Stomach (tissue), 9 donors: ENCODE measurements around the gene ZXDC. TPM values are rescaled to one million over a fixed set of nuclear protein-coding genes. Genes with fewer than 3 reads are reported as not detected.

Source experiments
- DNase-seq, 2 donors: peaks; one replicate each; pipeline versions ENCODE4 v3.0.0 to v3.0.0-alpha.2; 2013 to 2019
- H3K27ac ChIP-seq, 5 donors: fragments of 200-600 bp in 4 of 5; sonication (generic) in 4 of 5; one replicate each; pipeline ENCODE4 v1.5.1; 2013 to 2019; ENCODE audit warnings: mild to moderate bottlenecking in 1 of 5, moderate library complexity in 1 of 5
- H3K27me3 ChIP-seq, 3 donors: fragments of 200-600 bp; sonication (generic); one replicate each; pipeline ENCODE4 v1.5.1; 2017 to 2019; ENCODE audit warnings: mixed run types in 1 of 3
- H3K36me3 ChIP-seq, 4 donors: fragments of 200-600 bp; sonication (generic); 1 replicate in 3 of 4; 2 replicates in 1 of 4; pipeline ENCODE4 v1.5.1; 2016 to 2019
- H3K4me1 ChIP-seq, 4 donors: fragments of 200-600 bp; sonication (generic); one replicate each; pipeline ENCODE4 v1.5.1; 2016 to 2019
- H3K4me3 ChIP-seq, 4 donors: fragments of 200-600 bp; sonication (generic) in 3 of 4; one replicate each; pipeline ENCODE4 v1.5.1; 2016 to 2019; ENCODE audit warnings: mild to moderate bottlenecking in 1 of 4
- H3K9me3 ChIP-seq, 4 donors: fragments of 200-600 bp; sonication (generic); one replicate each; pipeline ENCODE4 v1.5.1; 2016 to 2019
- CTCF ChIP-seq, 7 experiments: fragments of 450-650 bp in 4 of 7; fragments of 200-600 bp in 3 of 7; sonication (generic) in 3 of 7; IDR thresholded peaks; one replicate each; pipeline ENCODE4 v1.5.1; 2016 to 2019; ENCODE audit warnings: antibody characterized with exemption in 7 of 7, control low read depth in 2 of 7, mild to moderate bottlenecking in 1 of 7
- EP300 ChIP-seq: sonication (generic); formaldehyde crosslinking; IDR thresholded peaks from one replicate; pipeline ENCODE4 v1.6.1; 2017; ENCODE audit warnings: antibody characterized with exemption
- POLR2A ChIP-seq, 4 donors: fragments of 450-650 bp; IDR thresholded peaks; one replicate each; pipeline ENCODE4 v1.6.1; 2016; ENCODE audit warnings: antibody characterized with exemption in 4 of 4, control low read depth in 2 of 4, mild to moderate bottlenecking in 1 of 4, moderate library complexity in 1 of 4
- POLR2AphosphoS5 ChIP-seq, 3 donors: sonication (generic); formaldehyde crosslinking; IDR thresholded peaks; one replicate each; pipeline ENCODE4 v1.6.1; 2016; ENCODE audit warnings: antibody characterized with exemption in 3 of 3
- whole genome bisulfite sequencing, 5 donors: extraction: QIAGEN DNeasy Blood & Tissue Kit in 3 of 5; methylation state at CpG; one replicate each; pipeline versions ENCODE4 v1.1.5 to v1.1.7; 2013 to 2018; 5-methylcytosine and 5-hydroxymethylcytosine counted together
- intact Hi-C: fragments of 100-400 bp; cut with DNase I; formaldehyde crosslinking; loops from one replicate; pipeline ENCODE4 v1.15.1; 2023; ENCODE audit warnings: low total_unique reads
- polyA plus RNA-seq, 3 donors: library from polyadenylated mRNA; stranded (reverse); fragments of 200-250 nt; gene quantifications; one replicate each; pipeline ENCODE4 v1.2.3, GENCODE V29; 2013
- total RNA-seq, 5 donors: library from RNA; depleted of rRNA; stranded (reverse); fragments of >200 nt; gene quantifications; one replicate each; pipeline versions ENCODE4 v1.1.0 to v1.2.3, GENCODE V29; 2014 to 2016
- donor health status: healthy with polysubstance abuse.
- donor health status: Bipolar disorder and iron deficiency.
- donor health status: healthy.

The ZXDC gene
- total and polyA plus RNA-seq, 8 donors, result 6.1 to 73.2 (median 22.4) TPM

GRCh38 chr3:126484662-126485061, 9.0 kb upstream of the ZXDC start:
- Histone ChIP-seq H3K9me3 (no peaks in the 10 kb centered on the region), H3K36me3 (no peaks in the 10 kb centered on the region), H3K4me1 (peaks cover 0 to 9% (median 3%) of the 10 kb centered on the region in 4 donors), H3K27ac (no peak overlapping the region), H3K4me3 (no peak overlapping the region), H3K27me3 (no peaks in the 10 kb centered on the region)
- TF ChIP-seq EP300 (no peak), POLR2AphosphoS5 (IDR thresholded peaks at IDR 0.05) (no peak), CTCF (IDR thresholded peaks at IDR 0.05) (no peak), POLR2A (IDR thresholded peaks at IDR 0.05) (no peak)
- intact Hi-C loops, result no loop called here
- 77 to 85% (median 78%) methylated on average over 3 of the region's 3 CpGs for WGBS, 5 donors
- no peak for DNase-seq

- Histone ChIP-seq H3K27ac (no peak overlapping the region), H3K27me3 (no peaks in the 10 kb centered on the region), H3K4me3 (no peak overlapping the region), H3K9me3 (no peaks in the 10 kb centered on the region), H3K4me1 (peaks cover 0 to 9% (median 3%) of the 10 kb centered on the region in 4 donors), H3K36me3 (no peaks in the 10 kb centered on the region)
- intact Hi-C loops, result no loop called here
- TF ChIP-seq POLR2A (IDR thresholded peaks at IDR 0.05), result no peak
- TF ChIP-seq EP300, result no peak
- no peak for TF ChIP-seq POLR2AphosphoS5 (IDR thresholded peaks at IDR 0.05)
- no peak for TF ChIP-seq CTCF (IDR thresholded peaks at IDR 0.05)
- WGBS, 5 donors, result 78 to 90% (median 83%) methylated on average over 3 of the region's 3 CpGs
- no peak for DNase-seq
Measured at GRCh38 chr3:126484148-126484547, 8.5 kb upstream of the ZXDC start.

DNA sequence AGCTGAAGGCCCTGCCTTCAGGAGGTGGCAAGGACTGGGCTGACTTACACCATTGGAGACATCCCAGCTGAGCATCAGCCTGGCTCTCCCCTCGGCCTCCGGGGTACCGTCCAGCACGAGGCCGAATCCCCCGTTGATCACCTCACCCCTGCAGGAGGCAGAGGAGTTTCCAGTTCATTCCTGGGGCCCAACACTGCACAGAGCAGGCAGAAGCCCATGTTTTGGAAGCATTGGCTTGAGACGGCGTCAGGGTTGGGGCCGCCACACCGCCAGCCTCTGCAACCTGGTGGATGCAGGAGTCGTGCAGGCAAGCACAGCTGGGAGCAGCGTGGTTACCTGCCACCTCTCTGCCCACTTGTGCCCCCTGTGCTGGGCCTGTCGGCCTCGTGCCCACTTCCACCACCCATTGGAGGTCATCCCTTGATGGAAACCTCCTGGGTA, 7.7 kb upstream of the ZXDC start:
- H3K36me3 ChIP-seq, result no peaks in the 10 kb centered on the region
- no peaks in the 10 kb centered on the region for H3K27me3 ChIP-seq
- H3K9me3 ChIP-seq, result no peaks in the 10 kb centered on the region
- H3K4me3 ChIP-seq, result no peak overlapping the region
- no peak for DNase-seq
- TF ChIP-seq CTCF (IDR thresholded peaks at IDR 0.05) (no peak), POLR2AphosphoS5 (IDR thresholded peaks at IDR 0.05) (no peak), EP300 (no peak), POLR2A (IDR thresholded peaks at IDR 0.05) (no peak)
- WGBS, 5 donors, result 77 to 90% (median 87%) methylated on average over 10 to 14 of the region's 14 CpGs
- no peak overlapping the region for H3K27ac ChIP-seq
- intact Hi-C loops, result no loop called here
- H3K4me1 ChIP-seq, result peaks cover 0 to 9% (median 3%) of the 10 kb centered on the region in 4 donors

- no peak for DNase-seq
- H3K27ac ChIP-seq, result no peak overlapping the region
- H3K27me3 ChIP-seq, result no peaks in the 10 kb centered on the region
- H3K4me1 ChIP-seq, result peaks cover 0 to 9% (median 3%) of the 10 kb centered on the region in 4 donors
- no peak overlapping the region for H3K4me3 ChIP-seq
- WGBS, 5 donors, result 79 to 96% (median 90%) methylated on average over 13 to 15 of the region's 15 CpGs
- intact Hi-C loops, result no loop called here
- H3K9me3 ChIP-seq, result no peaks in the 10 kb centered on the region
- TF ChIP-seq CTCF (IDR thresholded peaks at IDR 0.05), result no peak
- TF ChIP-seq POLR2A (IDR thresholded peaks at IDR 0.05), result no peak
- TF ChIP-seq EP300, result no peak
- TF ChIP-seq POLR2AphosphoS5 (IDR thresholded peaks at IDR 0.05), result no peak
- H3K36me3 ChIP-seq, result no peaks in the 10 kb centered on the region
Measured at GRCh38 chr3:126482503-126483255, 7.0 kb upstream of the ZXDC start.
